Endothelial cell (in vitro differentiated cells): ENCODE measurements around the gene IQCH. TPM values are rescaled to one million over a fixed set of nuclear protein-coding genes. Genes with fewer than 3 reads are reported as not detected.

ENCODE experiments used
- DNase-seq: peaks from one replicate; pipeline ENCODE4 v3.0.0; 2021; ENCODE audit warnings: low spot score
- H3K27ac Mint-ChIP-seq: one replicate; pipeline ENCODE4 v1.8.0; 2021; ENCODE audit warnings: mixed read lengths, inconsistent platforms; ENCODE audit not compliant: unreplicated experiment
- H3K27me3 Mint-ChIP-seq: one replicate; pipeline ENCODE4 v1.8.0; 2021; ENCODE audit warnings: mild to moderate bottlenecking, moderate library complexity, mixed read lengths, inconsistent platforms; ENCODE audit not compliant: unreplicated experiment
- H3K36me3 Mint-ChIP-seq: one replicate; pipeline ENCODE4 v1.8.0; 2021; ENCODE audit warnings: mild to moderate bottlenecking, low read depth, mixed read lengths, inconsistent platforms; ENCODE audit not compliant: unreplicated experiment
- H3K4me1 Mint-ChIP-seq: one replicate; pipeline ENCODE4 v1.8.0; 2021; ENCODE audit warnings: mild to moderate bottlenecking, mixed read lengths, inconsistent platforms; ENCODE audit not compliant: unreplicated experiment
- H3K4me3 Mint-ChIP-seq: one replicate; pipeline ENCODE4 v1.8.0; 2021; ENCODE audit warnings: mild to moderate bottlenecking, mixed read lengths, inconsistent platforms; ENCODE audit not compliant: unreplicated experiment
- H3K9me3 Mint-ChIP-seq: one replicate; pipeline ENCODE4 v1.8.0; 2021; ENCODE audit warnings: mixed read lengths, inconsistent platforms; ENCODE audit not compliant: unreplicated experiment
- total RNA-seq: library from RNA; stranded (reverse); fragmentation: NEBNext Ultra II Directional; extraction: Animal tissue kit (Norgen Biotek cat#: 25700); gene quantifications from one replicate; pipeline ENCODE4 v1.2.1, GENCODE V29; 2021; ENCODE audit not compliant: unreplicated experiment
- TF ChIP-seq, protein P1 (sequence below): fragments of 200-600 bp; sonication (generic); IDR thresholded peaks from one replicate; pipeline ENCODE4 v1.5.0; 2021; ENCODE audit warnings: antibody characterized with exemption; ENCODE audit not compliant: unreplicated experiment

The IQCH gene
- total RNA-seq, 1 donor from 2014 or later = 2.4 TPM

DNA sequence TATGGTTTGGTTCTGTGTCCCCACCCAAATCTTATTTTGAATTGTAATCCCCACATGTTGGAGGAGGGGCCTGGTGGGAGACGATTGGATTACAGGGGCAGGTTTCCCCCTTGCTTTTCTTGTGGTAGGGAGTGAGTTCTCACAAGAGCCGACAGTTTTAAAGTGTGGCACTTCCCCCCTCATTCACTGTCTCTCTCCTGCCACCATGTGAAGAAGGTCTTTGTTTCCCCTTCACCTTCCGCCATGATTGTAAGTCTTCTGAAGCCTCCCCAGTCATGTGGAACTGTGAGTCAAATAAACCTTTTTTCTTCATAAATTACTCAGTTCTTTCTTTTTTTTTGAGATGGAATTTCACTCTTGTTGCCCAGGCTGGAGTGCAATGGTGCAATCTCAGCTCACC lies 124.9 kb downstream of the IQCH start:
- no peaks in the 10 kb centered on the region for H3K36me3 Mint-ChIP-seq
- TF ChIP-seq, protein P1, sequence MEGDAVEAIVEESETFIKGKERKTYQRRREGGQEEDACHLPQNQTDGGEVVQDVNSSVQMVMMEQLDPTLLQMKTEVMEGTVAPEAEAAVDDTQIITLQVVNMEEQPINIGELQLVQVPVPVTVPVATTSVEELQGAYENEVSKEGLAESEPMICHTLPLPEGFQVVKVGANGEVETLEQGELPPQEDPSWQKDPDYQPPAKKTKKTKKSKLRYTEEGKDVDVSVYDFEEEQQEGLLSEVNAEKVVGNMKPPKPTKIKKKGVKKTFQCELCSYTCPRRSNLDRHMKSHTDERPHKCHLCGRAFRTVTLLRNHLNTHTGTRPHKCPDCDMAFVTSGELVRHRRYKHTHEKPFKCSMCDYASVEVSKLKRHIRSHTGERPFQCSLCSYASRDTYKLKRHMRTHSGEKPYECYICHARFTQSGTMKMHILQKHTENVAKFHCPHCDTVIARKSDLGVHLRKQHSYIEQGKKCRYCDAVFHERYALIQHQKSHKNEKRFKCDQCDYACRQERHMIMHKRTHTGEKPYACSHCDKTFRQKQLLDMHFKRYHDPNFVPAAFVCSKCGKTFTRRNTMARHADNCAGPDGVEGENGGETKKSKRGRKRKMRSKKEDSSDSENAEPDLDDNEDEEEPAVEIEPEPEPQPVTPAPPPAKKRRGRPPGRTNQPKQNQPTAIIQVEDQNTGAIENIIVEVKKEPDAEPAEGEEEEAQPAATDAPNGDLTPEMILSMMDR = no peak
- no peaks in the 10 kb centered on the region for H3K4me1 Mint-ChIP-seq
- no peak overlapping the region for H3K4me3 Mint-ChIP-seq
- no peak overlapping the region for H3K27ac Mint-ChIP-seq
- no peaks in the 10 kb centered on the region for H3K27me3 Mint-ChIP-seq
- DNase-seq = no peak
- no peaks in the 10 kb centered on the region for H3K9me3 Mint-ChIP-seq

DNA sequence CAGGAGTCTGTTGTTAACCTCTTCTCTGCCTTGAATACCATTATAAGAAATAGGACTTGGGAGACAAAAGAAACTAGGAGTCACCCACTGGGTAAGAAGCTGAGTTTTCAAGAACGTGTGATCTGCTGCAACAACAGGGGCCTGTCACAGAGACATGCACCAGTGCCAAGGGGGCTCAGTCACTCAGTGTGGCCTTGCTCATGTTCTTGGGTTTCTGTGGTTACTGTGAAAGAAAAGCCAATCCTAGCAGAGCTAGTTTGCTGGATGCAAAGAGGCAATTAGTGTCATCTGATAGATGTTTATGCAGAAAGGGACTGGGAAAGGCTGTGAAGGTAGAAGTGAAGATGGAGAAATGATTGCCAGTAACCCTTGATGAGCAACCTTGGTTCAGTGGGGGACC lies 126.3 kb downstream of the IQCH start:
- H3K27ac Mint-ChIP-seq = no peak overlapping the region
- DNase-seq = no peak
- H3K4me1 Mint-ChIP-seq = no peaks in the 10 kb centered on the region
- TF ChIP-seq, protein P1 = no peak
- no peaks in the 10 kb centered on the region for H3K9me3 Mint-ChIP-seq
- no peaks in the 10 kb centered on the region for H3K36me3 Mint-ChIP-seq
- no peak overlapping the region for H3K4me3 Mint-ChIP-seq
- no peaks in the 10 kb centered on the region for H3K27me3 Mint-ChIP-seq

DNA sequence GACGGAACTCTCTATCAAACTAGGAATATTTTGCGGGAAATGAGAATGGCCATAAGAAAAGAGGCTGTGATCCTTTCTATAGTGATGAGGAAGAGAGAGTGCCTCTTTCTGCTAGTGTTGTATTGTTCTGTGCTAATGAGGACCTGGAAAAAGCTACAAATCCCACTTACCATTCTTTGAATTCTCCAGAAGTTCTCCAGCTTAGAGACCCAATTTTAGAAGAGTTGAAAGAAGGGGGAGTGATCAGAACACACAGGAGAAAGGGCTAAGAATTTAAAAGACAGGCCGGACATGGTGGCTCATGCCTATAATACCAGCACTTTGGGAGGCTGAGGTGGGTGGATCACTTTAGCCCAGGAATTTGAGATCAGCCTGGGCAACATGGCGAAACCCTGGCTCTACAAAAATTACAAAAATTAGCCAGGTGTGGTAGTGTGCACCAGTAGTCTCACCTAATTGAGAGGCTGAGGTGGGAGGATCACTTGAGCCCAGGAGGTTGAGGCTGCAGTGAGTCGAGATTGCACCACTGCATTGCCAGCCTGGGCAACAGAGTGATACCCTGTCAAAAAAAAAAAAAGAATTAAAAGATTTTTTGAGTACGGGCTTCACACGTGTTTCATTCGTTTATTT lies 126.9 kb downstream of the IQCH start:
- no peak for DNase-seq
- Mint-ChIP-seq H3K9me3 (no peaks in the 10 kb centered on the region), H3K4me1 (no peaks in the 10 kb centered on the region), H3K36me3 (no peaks in the 10 kb centered on the region), H3K27ac (no peak overlapping the region), H3K4me3 (no peak overlapping the region), H3K27me3 (no peaks in the 10 kb centered on the region)
- TF ChIP-seq, protein P1 = no peak

DNA sequence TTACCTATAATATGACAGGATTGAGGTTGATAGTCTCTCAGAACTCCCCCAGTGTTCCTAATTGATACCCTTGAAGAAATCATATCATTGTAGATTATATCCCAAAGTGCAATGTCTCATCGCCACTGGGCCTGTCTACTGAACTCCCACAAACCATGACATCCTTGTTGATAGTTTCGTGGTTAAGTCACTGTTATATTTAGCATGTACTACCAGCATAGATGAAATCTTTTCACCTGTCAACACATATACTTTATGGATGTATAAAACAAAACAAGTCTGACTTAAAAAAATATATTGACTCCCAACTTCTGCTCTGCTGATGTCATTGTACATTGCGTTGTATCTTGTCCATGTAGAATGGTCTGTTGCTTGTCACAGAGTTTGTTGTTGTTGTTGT lies 128.1 kb downstream of the IQCH start:
- no peak overlapping the region for H3K4me3 Mint-ChIP-seq
- TF ChIP-seq, protein P1 = no peak
- no peaks in the 10 kb centered on the region for H3K9me3 Mint-ChIP-seq
- H3K27ac Mint-ChIP-seq = no peak overlapping the region
- no peaks in the 10 kb centered on the region for H3K36me3 Mint-ChIP-seq
- no peaks in the 10 kb centered on the region for H3K4me1 Mint-ChIP-seq
- no peak for DNase-seq
- no peaks in the 10 kb centered on the region for H3K27me3 Mint-ChIP-seq

DNA sequence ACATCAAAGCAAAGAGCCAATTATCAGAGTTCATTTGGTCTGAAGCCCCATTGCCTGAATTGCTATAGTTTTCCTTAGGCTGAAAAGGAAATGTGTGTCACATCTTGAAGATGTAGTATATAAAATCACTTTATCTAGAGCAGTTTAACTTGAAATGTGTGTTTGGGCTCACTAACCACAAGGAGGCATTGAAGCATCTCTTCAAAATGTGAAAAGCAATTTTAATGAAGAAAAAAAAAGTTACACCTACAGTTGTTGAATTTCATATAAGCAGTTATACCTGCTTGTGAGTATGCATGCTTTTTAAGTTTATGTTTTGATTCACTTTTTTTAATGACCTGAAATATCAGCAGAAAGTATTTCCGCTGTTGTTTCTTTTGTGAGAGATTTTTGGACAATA lies 129.3 kb downstream of the IQCH start:
- no peak overlapping the region for H3K27ac Mint-ChIP-seq
- no peak for DNase-seq
- H3K9me3 Mint-ChIP-seq = no peaks in the 10 kb centered on the region
- H3K4me3 Mint-ChIP-seq = no peak overlapping the region
- H3K4me1 Mint-ChIP-seq = no peaks in the 10 kb centered on the region
- TF ChIP-seq, protein P1 = no peak
- H3K27me3 Mint-ChIP-seq = no peaks in the 10 kb centered on the region
- no peaks in the 10 kb centered on the region for H3K36me3 Mint-ChIP-seq
